ENCODE measurements around the gene RAP1A.
A peak's percentile ranks its signal among the peaks of the same experiment; 100 is the strongest.

RAP1A gene

DNA sequence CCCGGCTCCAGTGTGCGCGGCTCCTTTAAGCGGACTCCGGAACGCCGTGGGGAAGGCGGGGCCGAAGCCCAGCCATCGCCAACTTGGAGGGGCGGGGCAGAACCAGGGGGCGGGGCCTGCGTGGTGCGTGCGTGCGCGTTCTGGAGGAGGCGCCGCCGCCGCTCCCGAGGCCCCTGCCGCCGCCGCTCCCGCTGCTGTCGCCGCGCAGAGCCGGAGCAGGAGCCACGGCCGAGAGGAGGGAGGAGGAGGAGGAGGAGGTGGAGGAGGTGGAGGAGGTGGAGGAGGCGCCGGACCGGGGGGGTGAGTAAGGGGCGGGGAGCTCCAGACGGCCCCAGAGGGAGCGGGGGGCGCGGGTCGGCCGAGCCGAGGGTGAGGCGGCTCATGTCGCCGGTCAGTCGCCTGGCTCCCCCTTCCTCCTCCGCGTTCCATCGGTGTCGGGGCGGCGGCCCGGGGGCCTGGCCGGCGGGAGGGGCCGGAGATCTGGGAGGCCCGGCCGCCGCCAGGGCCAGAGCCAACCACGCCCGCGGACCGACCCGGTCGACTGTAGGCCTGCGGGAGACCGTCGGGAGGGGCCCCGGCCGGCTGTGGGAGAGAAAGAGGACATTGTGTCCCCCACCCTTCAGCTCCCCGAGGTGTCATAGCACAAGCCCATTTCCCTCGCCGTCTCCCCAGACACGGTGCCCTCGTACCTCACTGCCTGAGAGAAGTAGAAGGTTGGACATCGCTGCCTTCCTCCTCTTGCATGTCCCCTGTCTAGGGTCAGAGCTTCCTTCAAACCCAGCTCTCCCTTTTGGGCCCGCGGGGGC is at the start of gene RAP1A:
Gene RAP1A, plus strand, starts transcription at position 155 of the 806 bp plus-strand sequence. CDS start 71,572 bp downstream, outside the sequence.
- DNase-seq (ENCODE audit: low spot score in 2 of 2) (peak; percentile 88 to 90), ATAC-seq (ENCODE audit: low read depth) (peak; percentile 76)
- peak within 1 kb of the TSS; percentile 99 for H3K4me3 Mint-ChIP-seq
- no peaks in the 10 kb centered on the region for H3K9me3 Mint-ChIP-seq
- peaks cover 4% of the 10 kb centered on the region for H3K36me3 Mint-ChIP-seq
- peaks cover 63% of the 10 kb centered on the region for H3K4me1 Mint-ChIP-seq
- peak within 1 kb of the TSS; percentile 95 for H3K27ac Mint-ChIP-seq
- H3K27me3 Mint-ChIP-seq, result no peaks in the 10 kb centered on the region

- ATAC-seq (ENCODE audit: low read depth) (peak; percentile 82), DNase-seq (ENCODE audit: low spot score in 2 of 2) (no peak)
- Mint-ChIP-seq H3K36me3 (no peaks in the 10 kb centered on the region), H3K9me3 (no peaks in the 10 kb centered on the region), H3K4me3 (no peak overlapping the region), H3K27ac (peak overlapping the region; percentile 63), H3K27me3 (no peaks in the 10 kb centered on the region), H3K4me1 (peaks cover 16% of the 10 kb centered on the region)
These were observed 49.7 kb upstream of the RAP1A start for GRCh38 chr1:111569913-111570312.

DNA sequence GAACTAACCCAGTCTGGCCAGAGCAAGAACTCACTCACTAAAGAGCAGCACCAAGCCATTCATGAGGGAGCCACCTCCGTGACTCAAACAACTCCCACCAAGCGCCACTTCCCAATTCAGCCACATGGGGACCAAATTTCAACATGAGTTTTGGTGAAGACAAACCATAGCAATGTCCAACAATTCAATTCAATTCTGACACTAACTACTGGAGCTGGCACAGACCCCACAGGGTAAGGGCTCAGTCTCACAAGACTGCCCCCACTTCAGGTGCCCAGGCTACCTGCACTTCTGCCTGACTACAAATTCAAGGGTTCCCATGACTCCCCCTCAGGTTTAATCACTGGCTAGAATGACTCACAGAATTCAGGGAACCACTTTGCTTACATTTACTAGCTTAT is 48.8 kb upstream of the RAP1A start:
- no peaks in the 10 kb centered on the region for H3K27me3 Mint-ChIP-seq
- ATAC-seq (ENCODE audit: low read depth), result peak; percentile 81
- DNase-seq (ENCODE audit: low spot score in 2 of 2), result peak; percentile 27 to 29
- H3K4me1 Mint-ChIP-seq, result peaks cover 16% of the 10 kb centered on the region
- H3K9me3 Mint-ChIP-seq, result no peaks in the 10 kb centered on the region
- peak overlapping the region; percentile 63 for H3K27ac Mint-ChIP-seq
- no peaks in the 10 kb centered on the region for H3K36me3 Mint-ChIP-seq
- H3K4me3 Mint-ChIP-seq, result no peak overlapping the region

DNA sequence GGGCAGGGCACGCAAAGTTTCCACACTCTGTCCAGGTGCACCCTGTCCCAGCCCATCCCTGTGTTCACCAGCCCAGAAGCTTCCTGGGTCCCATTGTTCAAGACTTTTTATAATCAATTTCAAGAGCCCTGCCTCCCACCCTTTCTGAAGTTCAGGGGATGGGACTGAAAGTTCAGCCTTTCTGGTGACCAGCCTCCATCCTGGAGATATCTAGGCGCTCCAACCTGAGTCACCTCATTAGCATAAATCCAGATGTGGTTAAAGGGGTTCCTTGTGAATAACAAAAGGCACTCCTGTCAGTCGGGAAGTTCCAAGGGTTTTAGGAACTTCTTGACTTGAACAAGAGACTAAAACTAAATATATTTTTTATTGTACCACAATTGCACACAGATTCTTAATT is 48.4 kb upstream of the RAP1A start:
- no peak for DNase-seq (ENCODE audit: low spot score in 2 of 2)
- no peak for ATAC-seq (ENCODE audit: low read depth)
- H3K27ac Mint-ChIP-seq, result no peak overlapping the region
- no peaks in the 10 kb centered on the region for H3K9me3 Mint-ChIP-seq
- H3K27me3 Mint-ChIP-seq, result no peaks in the 10 kb centered on the region
- H3K4me1 Mint-ChIP-seq, result peaks cover 16% of the 10 kb centered on the region
- no peak overlapping the region for H3K4me3 Mint-ChIP-seq
- H3K36me3 Mint-ChIP-seq, result no peaks in the 10 kb centered on the region

DNA sequence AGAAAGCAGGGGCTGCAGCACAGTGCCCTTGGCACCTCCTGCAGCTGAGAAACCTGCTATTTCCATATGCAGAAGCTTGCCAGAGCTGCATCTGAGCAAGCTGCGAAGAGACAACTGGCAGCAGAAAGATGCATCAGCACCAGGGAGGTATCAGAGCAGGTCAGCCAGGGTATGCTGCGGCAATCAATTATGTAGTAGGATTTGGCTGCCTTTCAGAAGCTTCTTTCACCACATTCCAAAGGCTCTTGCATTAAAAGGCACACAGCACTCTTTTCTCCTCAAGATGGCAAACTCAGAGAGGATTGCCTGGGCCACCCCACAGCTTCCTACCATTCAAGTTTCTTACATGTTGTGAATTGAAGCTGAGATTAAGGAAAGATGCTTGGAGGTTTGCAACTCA is 47.6 kb upstream of the RAP1A start:
- Mint-ChIP-seq H3K27me3 (no peaks in the 10 kb centered on the region), H3K36me3 (no peaks in the 10 kb centered on the region), H3K4me1 (peaks cover 16% of the 10 kb centered on the region), H3K27ac (no peak overlapping the region), H3K4me3 (no peak overlapping the region), H3K9me3 (no peaks in the 10 kb centered on the region)
- no peak for ATAC-seq (ENCODE audit: low read depth)
- no peak for DNase-seq (ENCODE audit: low spot score in 2 of 2)

DNA sequence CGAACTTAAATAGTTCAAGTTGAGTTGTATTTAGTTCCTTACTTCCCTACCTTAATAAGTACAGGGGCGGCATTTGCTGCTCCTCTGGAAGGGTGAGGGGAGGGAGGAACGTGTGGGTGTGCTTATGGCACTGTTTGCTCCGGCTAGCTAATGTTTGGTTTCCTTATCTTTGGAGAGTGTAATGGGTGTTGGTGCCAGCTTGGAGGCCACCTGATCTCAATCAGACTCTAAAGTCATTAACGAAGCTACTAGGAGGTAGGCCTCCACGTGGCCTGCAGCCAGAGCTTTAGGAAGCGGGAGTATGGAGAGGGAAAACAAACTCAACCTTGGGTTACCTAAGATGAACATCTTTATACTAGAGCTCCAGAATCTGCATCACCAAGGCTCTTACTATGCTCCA is 43.0 kb upstream of the RAP1A start:
- no peaks in the 10 kb centered on the region for H3K36me3 Mint-ChIP-seq
- ATAC-seq (ENCODE audit: low read depth), result no peak
- H3K27me3 Mint-ChIP-seq, result no peaks in the 10 kb centered on the region
- H3K4me3 Mint-ChIP-seq, result no peak overlapping the region
- no peak overlapping the region for H3K27ac Mint-ChIP-seq
- H3K4me1 Mint-ChIP-seq, result no peaks in the 10 kb centered on the region
- no peak for DNase-seq (ENCODE audit: low spot score in 2 of 2)
- no peaks in the 10 kb centered on the region for H3K9me3 Mint-ChIP-seq

- Mint-ChIP-seq H3K4me3 (no peak overlapping the region), H3K4me1 (peaks cover 2% of the 10 kb centered on the region), H3K27me3 (no peaks in the 10 kb centered on the region), H3K36me3 (no peaks in the 10 kb centered on the region), H3K9me3 (no peaks in the 10 kb centered on the region), H3K27ac (no peak overlapping the region)
- DNase-seq (ENCODE audit: low spot score in 2 of 2) (no peak), ATAC-seq (ENCODE audit: low read depth) (no peak)
These were observed 41.8 kb upstream of the RAP1A start for GRCh38 chr1:111577814-111578213.

DNA sequence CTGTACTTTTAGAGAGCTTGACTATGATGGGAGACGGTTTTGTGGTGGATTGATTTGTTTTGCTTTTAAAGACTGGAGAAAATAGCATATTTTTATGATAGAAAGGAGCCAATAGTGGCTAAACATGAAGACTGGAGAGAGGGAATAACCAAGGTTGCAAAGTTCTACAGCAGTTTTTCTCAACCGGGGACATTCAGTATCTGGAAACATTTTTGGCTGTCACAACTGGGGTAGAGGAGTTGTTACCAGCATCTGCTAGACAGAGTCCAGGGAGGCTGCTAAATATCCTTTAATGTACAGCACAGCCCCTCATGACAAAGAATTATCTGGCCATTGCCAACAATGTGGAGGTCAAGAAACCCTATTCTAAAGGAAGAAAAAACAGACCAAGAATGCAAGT is 38.4 kb upstream of the RAP1A start:
- Mint-ChIP-seq H3K27ac (no peak overlapping the region), H3K4me3 (no peak overlapping the region), H3K27me3 (no peaks in the 10 kb centered on the region), H3K4me1 (peaks cover 2% of the 10 kb centered on the region), H3K36me3 (no peaks in the 10 kb centered on the region), H3K9me3 (no peaks in the 10 kb centered on the region)
- ATAC-seq (ENCODE audit: low read depth), result no peak
- DNase-seq (ENCODE audit: low spot score in 2 of 2), result no peak

DNA sequence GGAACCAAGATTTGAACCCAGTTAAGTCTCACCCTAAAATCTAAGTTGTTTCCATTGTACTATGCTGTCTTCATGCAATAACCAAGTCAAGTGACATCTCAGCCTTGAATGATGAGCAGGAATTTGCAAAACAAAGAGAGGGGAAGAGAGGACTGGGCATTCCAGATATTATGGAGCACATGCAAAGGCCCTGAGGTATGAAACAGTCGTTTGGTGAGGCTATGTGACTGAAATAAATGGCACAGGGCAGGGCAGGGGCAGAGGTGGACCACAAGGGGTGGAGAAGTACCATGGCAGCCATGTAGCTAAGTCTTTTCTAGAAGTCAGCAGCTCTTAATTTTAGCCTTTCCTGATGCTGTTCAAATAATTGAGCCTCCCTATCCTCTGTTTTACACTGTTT is 37.6 kb upstream of the RAP1A start:
- no peak overlapping the region for H3K27ac Mint-ChIP-seq
- ATAC-seq (ENCODE audit: low read depth), result no peak
- H3K4me1 Mint-ChIP-seq, result peaks cover 4% of the 10 kb centered on the region
- H3K36me3 Mint-ChIP-seq, result no peaks in the 10 kb centered on the region
- no peaks in the 10 kb centered on the region for H3K27me3 Mint-ChIP-seq
- H3K4me3 Mint-ChIP-seq, result no peak overlapping the region
- H3K9me3 Mint-ChIP-seq, result no peaks in the 10 kb centered on the region
- DNase-seq (ENCODE audit: low spot score in 2 of 2), result no peak

GRCh38 chr1:111582644-111583618 is 36.7 kb upstream of the RAP1A start:
- DNase-seq (ENCODE audit: low spot score in 2 of 2) (no peak), ATAC-seq (ENCODE audit: low read depth) (peak; percentile 45)
- H3K4me1 Mint-ChIP-seq, result peaks cover 4% of the 10 kb centered on the region
- H3K9me3 Mint-ChIP-seq, result no peaks in the 10 kb centered on the region
- H3K4me3 Mint-ChIP-seq, result no peak overlapping the region
- no peak overlapping the region for H3K27ac Mint-ChIP-seq
- no peaks in the 10 kb centered on the region for H3K36me3 Mint-ChIP-seq
- H3K27me3 Mint-ChIP-seq, result no peaks in the 10 kb centered on the region

- peaks cover 6% of the 10 kb centered on the region for H3K4me1 Mint-ChIP-seq
- ATAC-seq (ENCODE audit: low read depth), result no peak
These were observed 34.0 kb upstream of the RAP1A start for GRCh38 chr1:111585447-111586086.

GRCh38 chr1:111586112-111586511 is 33.5 kb upstream of the RAP1A start:
- peaks cover 6% of the 10 kb centered on the region for H3K4me1 Mint-ChIP-seq
- DNase-seq (ENCODE audit: low spot score in 2 of 2), result no peak
- no peak for ATAC-seq (ENCODE audit: low read depth)
- H3K36me3 Mint-ChIP-seq, result no peaks in the 10 kb centered on the region
- no peaks in the 10 kb centered on the region for H3K27me3 Mint-ChIP-seq
- H3K4me3 Mint-ChIP-seq, result no peak overlapping the region
- H3K9me3 Mint-ChIP-seq, result no peaks in the 10 kb centered on the region
- H3K27ac Mint-ChIP-seq, result no peak overlapping the region

More at GRCh38 chr1:111585447-111586086, 34.0 kb upstream of the RAP1A start:
- H3K27me3 Mint-ChIP-seq, result no peaks in the 10 kb centered on the region
- no peaks in the 10 kb centered on the region for H3K9me3 Mint-ChIP-seq
- no peak for DNase-seq (ENCODE audit: low spot score in 2 of 2)
- H3K4me3 Mint-ChIP-seq, result no peak overlapping the region
- no peaks in the 10 kb centered on the region for H3K36me3 Mint-ChIP-seq
- H3K27ac Mint-ChIP-seq, result no peak overlapping the region

- Mint-ChIP-seq H3K36me3 (no peaks in the 10 kb centered on the region), H3K4me1 (peaks cover 9% of the 10 kb centered on the region), H3K27ac (no peak overlapping the region), H3K4me3 (no peak overlapping the region), H3K27me3 (no peaks in the 10 kb centered on the region), H3K9me3 (no peaks in the 10 kb centered on the region)
- ATAC-seq (ENCODE audit: low read depth), result no peak
- no peak for DNase-seq (ENCODE audit: low spot score in 2 of 2)
These were observed 31.9 kb upstream of the RAP1A start for GRCh38 chr1:111587509-111588174.
